HG03103 (cell line): Measurements from ENCODE around the gene SEC61A1.
A peak's percentile ranks its signal among the peaks of the same experiment; 100 is the strongest.

Experiments
- ATAC-seq: cut with Tn5 transposase; IDR thresholded peaks from one replicate; pipeline ENCODE4 v1.9.1; 2021; ENCODE audit warnings: low read depth; ENCODE audit not compliant: unreplicated experiment

SEC61A1 gene

DNA sequence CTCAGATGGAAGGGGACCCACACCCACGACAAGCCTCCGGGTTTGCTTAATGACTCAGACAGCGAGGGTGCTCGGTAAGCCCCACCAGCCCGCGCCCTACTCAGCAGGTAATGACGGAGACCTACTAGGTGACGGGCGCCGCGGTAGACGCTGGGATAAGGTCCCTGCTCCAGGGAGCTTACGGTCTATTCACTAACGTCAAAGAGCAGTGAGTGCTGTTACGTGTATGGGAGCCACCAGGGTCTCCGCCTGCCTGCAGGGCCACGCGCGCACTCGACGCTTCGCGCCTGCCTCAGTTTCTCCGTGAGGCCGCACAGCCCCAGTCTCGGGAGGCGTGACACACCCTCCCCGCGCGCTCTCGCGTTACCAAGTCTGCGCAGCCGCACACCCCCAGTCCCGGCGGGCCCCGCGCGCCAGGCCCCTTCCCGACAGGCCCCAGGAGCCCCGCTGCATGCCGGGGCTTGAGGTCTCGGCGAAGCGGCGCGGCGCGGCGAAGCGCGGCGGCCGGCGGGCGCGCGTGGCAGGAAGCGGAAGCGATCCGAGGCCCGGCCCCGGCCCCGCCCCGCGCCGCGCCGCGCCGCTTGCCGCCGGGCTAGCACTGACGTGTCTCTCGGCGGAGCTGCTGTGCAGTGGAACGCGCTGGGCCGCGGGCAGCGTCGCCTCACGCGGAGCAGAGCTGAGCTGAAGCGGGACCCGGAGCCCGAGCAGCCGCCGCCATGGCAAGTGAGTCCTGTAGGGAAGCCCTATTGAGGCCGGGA lies at the start of gene SEC61A1:
Gene SEC61A1 (plus strand): TSS at position 601 of the 758 bp plus-strand sequence. CDS start 116 bp downstream, at position 717.
- ATAC-seq: peak; percentile 92

DNA sequence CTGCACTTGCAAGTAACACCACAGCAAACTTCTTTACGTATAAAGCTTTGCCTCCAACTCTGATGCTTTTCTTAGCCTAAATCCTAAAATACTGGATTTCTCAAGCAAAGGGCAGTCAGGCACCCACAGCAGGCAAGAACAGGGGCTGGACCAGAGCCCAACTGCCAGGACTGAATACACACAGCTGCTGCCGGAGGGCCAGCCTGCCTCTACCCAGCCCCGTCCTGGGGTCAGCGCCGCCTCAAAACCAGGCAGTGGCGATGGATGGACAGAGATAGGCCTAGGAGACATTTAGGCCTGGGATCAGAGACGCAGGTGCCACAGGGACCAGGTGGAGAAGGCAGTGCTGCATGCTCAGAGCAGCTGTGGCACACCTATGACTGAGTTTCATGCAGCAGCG lies 47.6 kb upstream of the SEC61A1 start:
- ATAC-seq: no peak

DNA sequence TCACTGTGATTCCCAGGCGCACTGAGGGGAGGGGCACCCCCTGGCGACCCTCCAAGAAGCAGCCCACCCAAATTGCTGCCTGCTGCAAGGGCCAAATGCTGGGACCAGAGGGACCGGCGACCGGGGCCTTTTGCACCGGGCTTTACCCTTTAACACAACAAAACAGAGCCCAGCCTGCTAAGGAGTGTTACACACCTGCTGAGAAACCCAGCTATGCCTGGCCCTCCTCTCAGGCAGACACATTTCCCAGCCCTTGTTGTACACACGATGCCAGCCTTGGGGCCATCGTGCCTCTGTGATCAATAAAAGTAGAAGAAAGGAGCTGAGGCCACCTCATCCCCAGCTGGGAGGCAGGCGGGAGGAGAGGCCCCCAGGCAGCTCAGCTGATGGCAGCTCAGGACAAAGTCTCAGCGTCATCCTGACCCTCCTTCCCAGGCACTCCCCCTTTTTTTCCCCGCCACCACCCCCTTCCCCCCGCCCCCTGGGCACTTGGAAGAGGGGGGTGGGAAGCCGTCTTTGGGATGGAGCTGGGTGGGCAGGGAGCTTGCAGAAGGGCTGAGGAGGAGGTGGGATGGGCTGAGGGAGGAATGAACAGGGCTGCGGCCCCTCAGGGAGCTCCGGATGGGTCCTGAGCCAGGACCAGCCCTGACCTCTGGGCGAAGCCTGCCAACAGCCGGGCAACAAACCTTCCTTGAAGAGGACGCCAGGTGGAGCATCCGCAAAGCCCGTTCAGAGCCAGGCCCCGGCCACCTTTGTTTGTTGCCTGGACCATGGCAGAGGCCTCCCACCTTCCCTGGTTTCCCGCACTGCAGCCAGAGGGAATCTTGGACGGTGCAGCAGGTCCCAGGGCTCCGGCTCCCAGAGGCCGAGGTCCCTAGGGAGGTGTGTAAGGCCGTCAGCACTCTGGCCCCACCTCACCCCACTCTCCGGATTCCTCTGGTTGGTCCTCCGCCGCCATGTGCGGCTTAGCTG lies 45.9 kb upstream of the SEC61A1 start:
- no peak for ATAC-seq

GRCh38 chr3:128007033-128007424 lies 45.2 kb upstream of the SEC61A1 start:
- ATAC-seq: no peak

- no peak for ATAC-seq
Measured at GRCh38 chr3:128009952-128010846, 42.0 kb upstream of the SEC61A1 start.

DNA sequence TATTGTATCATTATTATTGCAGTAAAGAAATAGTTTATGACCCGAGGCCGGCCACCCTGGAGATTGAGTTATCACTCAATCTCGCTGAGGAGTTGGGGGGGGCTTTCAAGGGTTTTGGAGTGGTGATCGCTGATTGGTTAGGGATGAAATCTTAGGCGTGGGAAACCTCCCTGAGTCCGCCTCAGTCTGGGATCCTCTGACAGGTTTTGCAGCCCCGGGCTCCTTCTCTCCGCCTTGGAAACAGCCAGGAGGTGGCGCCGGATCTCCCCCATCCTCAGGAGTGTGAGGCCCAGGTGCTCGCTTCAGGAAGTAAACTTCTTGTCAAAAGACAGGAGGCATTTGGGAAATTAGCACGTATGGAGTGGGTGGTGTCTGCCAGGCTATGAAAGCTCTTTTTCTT lies 41.1 kb upstream of the SEC61A1 start:
- ATAC-seq: no peak

DNA sequence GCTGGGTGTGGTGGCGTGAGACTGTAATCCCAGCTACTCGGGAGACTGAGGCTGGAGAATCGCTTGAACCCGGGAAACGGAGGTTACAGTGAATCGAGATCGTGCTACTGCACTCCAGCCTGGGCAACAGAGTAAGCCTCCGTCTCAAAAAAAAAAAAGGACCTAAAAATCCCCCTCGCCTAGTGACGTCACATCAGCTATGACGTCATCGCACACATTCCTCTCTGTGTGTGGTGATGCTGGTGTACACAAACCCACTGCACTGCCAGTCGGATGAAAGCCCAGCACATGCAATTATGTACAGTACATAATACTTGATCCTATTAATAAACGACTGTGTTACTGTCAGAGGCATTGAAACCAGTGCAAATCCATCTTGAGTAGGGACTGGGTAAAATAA lies 40.2 kb upstream of the SEC61A1 start:
- ATAC-seq: no peak

- no peak for ATAC-seq
Measured at GRCh38 chr3:128014548-128014947, 37.7 kb upstream of the SEC61A1 start.

DNA sequence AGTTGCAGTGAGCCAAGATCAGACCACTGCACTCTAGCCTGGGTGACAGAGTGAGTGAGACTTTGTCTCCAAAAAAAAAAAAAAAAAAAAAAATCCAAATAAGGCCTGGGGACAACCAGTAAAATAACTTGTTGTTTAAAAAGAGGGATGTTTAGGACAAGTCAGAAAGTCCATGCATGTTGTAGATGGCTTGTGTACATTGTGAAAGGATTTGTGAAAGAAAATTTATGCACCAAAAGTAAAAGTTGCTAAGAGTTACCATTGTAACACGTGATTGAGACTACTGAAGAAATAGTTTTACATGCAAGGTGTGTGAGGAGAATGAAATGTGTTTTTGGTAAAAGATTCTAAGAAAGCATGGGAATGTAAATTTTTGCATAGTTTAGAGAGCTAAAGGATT lies 35.7 kb upstream of the SEC61A1 start:
- ATAC-seq: no peak

- ATAC-seq: no peak
Measured at GRCh38 chr3:128021768-128022372, 30.4 kb upstream of the SEC61A1 start.

GRCh38 chr3:128033102-128033501 lies 19.1 kb upstream of the SEC61A1 start:
- ATAC-seq: no peak

DNA sequence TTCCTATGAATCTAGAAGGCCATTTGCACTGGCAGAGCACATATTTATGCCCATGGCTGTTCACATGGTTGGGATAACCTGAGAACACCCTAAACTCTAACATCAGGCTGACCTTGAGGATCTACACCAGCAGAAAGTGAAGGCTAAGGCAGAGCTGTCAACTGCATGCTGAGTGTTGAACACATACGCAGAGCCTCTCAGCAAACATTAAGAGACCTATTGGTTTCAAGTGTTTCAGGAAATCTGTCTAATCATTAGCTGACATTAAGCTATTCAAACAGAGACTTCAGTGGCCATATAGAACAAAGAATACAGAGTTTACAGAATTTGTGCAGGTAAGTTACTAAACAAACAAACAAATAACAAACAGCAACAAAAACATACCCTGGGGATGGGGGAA lies 16.1 kb upstream of the SEC61A1 start:
- no peak for ATAC-seq

DNA sequence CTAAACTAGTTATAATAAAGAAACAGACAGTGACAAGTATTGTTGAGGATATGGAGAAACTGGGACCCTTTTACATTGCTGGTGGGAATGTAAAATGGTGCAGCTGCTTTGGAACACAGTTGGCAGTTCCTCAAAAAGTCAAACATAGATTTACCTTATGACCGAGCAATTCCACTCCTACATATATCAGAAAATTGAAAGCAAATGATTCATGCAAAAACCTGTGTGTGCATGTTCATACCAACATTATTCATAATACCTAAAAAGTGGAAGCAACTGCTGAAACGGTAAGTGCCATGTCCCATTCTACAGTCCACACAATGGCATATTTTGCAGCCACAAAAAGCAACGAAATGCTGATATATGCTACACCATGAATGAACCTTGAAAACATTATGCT lies 12.2 kb upstream of the SEC61A1 start:
- ATAC-seq: no peak

DNA sequence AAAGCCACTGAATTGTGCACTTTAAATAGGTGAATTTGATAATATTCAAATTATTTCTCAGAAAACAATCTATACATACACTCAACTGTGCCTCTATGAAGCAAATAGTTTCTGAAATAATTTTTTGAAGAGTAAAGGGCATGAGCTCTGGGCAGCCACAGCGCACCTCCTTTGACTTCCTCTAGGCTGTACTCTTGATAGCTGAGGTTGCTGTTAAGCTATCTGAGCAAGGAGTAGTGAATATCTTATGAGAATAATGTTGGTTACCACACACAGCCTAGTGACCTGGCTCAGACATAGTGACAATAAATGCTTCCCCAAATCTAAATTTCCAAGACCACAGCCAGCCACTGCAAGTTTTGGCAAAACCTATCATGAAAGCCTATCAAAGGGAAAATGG lies 11.6 kb upstream of the SEC61A1 start:
- no peak for ATAC-seq

- no peak for ATAC-seq
Measured at GRCh38 chr3:128041344-128041743, 10.9 kb upstream of the SEC61A1 start.

GRCh38 chr3:128050597-128050996 lies 1.6 kb upstream of the SEC61A1 start:
- no peak for ATAC-seq

DNA sequence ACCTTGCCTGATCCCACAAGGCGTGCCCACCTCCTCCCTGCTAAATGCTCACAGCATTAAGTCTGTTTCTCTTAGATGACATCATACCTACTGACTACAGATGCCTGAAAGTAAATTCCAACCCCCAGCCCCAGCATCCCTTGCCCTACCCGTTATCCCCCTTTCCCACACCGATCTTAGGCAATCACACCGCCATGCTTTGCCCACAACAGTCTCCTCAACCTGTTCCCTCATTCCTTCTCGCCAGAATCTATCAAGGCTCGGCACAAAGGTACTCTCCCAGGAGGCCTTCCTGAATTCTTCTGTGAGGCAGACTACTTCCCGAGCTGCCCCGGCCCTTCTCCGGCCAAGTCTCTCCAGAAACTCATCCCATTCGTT lies 789 bp upstream of the SEC61A1 start:
- no peak for ATAC-seq

- ATAC-seq: no peak
Measured at GRCh38 chr3:128052595-128053351, 536 bp downstream of the SEC61A1 start.

DNA sequence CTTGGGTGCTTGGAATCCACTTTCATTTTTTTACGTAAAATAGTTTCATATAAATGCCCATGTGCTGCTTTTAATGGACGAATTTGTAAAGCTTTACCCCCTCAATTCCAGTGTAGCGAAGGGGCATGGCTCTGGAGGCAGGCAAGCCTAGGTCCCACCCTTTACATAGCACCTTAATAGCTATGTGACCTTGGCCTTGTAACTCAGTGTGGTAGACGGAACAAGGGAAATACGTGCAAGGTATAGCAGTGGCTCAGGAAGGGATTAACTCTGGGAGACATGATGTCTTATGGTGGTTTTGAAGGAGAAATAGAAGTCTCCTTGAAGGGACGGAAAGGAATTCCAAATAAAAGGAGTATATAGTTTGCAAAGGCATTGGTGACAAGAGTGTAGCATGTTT lies 1.4 kb downstream of the SEC61A1 start:
- ATAC-seq: no peak

DNA sequence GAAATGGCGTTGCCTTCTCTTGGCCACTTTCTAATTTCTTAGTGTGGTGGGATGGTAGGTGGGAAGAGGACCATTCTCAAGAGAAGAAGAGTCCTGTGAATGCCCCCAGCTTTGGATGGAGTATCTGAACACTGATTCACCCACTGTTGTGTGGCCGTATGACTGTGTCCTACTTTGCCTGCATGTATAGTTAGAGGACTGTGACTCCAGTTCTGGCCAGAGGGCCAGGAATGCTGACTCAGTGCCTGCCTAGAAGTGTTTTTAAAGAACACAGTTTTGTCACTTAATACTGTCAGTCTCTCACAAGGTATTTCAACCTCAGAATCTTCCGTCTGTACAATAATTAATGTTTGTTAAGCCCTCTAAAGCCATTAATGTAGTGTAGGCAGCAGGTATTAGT lies 2.1 kb downstream of the SEC61A1 start:
- no peak for ATAC-seq
